GOT3 (cell line): ENCODE measurements around the gene HOGA1.
A peak's percentile ranks its signal among the peaks of the same experiment; 100 is the strongest.
"Not testable (repeated sequence)": the region's sequence is repeated elsewhere in the genome, so short reads cannot be mapped to it uniquely, and the experiment has no call there.

Experiments used
- DNase-seq: peaks from one replicate; lab custom pipeline; 2025; ENCODE audit warnings: mixed read lengths; lab: John Stamatoyannopoulos, UW

Gene HOGA1

GRCh38 chr10:97611473-97611872 lies 27.3 kb downstream of the HOGA1 start:
- no peak for DNase-seq

- DNase-seq: no peak
Measured at GRCh38 chr10:97612386-97612785, 28.2 kb downstream of the HOGA1 start.

- DNase-seq: no peak
Measured at GRCh38 chr10:97618285-97618684, 34.1 kb downstream of the HOGA1 start.

- no peak for DNase-seq
Measured at GRCh38 chr10:97618733-97619132, 34.5 kb downstream of the HOGA1 start.

GRCh38 chr10:97623277-97623676 lies 39.1 kb downstream of the HOGA1 start:
- no peak for DNase-seq

- no peak for DNase-seq
Measured at GRCh38 chr10:97627731-97628130, 43.5 kb downstream of the HOGA1 start.

GRCh38 chr10:97628228-97628627 lies 44.0 kb downstream of the HOGA1 start:
- DNase-seq: no peak

- no peak for DNase-seq
Measured at GRCh38 chr10:97629289-97629688, 45.1 kb downstream of the HOGA1 start.

- DNase-seq: no peak
Measured at GRCh38 chr10:97631098-97631497, 46.9 kb downstream of the HOGA1 start.

- peak; percentile 69 for DNase-seq
Measured at GRCh38 chr10:97632949-97633884, 49.0 kb downstream of the HOGA1 start, which contains the start of gene MORN4. Gene MORN4 (minus strand): TSS chr10:97633500. CDS start chr10:97619653, 13,847 bp downstream.

GRCh38 chr10:97633921-97634320 lies 49.7 kb downstream of the HOGA1 start:
- no peak for DNase-seq

- DNase-seq: no peak
Measured at GRCh38 chr10:97635577-97635976, 51.4 kb downstream of the HOGA1 start.

GRCh38 chr10:97639090-97639489 lies 54.9 kb downstream of the HOGA1 start:
- not testable (repeated sequence) for DNase-seq

- DNase-seq: peak; percentile 95
Measured at GRCh38 chr10:97640174-97640867, 56.1 kb downstream of the HOGA1 start, which contains the start of gene PI4K2A. Gene PI4K2A (plus strand): TSS chr10:97640671. CDS start chr10:97640743, 72 bp downstream.

GRCh38 chr10:97640868-97641811 lies 57.0 kb downstream of the HOGA1 start:
- DNase-seq: no peak

GRCh38 chr10:97642471-97643159 lies 58.4 kb downstream of the HOGA1 start:
- not testable (repeated sequence) for DNase-seq

- DNase-seq: no peak
Measured at GRCh38 chr10:97643441-97643985, 59.3 kb downstream of the HOGA1 start.

- no peak for DNase-seq
Measured at GRCh38 chr10:97644936-97645335, 60.7 kb downstream of the HOGA1 start.

GRCh38 chr10:97647556-97647955 lies 63.4 kb downstream of the HOGA1 start:
- DNase-seq: no peak

GRCh38 chr10:97648562-97649404 lies 64.6 kb downstream of the HOGA1 start:
- no peak for DNase-seq
